Tibial artery (tissue), 4 donors: ENCODE data around the gene GBP1.

Experiments
- DNase-seq, 2 donors: peaks; one replicate each; pipeline ENCODE4 v3.0.0-alpha.2; 2019
- H3K27ac ChIP-seq, 2 donors: fragments of 200-600 bp; sonication (generic) in 1 of 2; 1 replicate in 1 of 2; 2 replicates in 1 of 2; pipeline ENCODE4 v1.5.1; 2018 to 2019; ENCODE audit warnings: mild to moderate bottlenecking in 1 of 2
- H3K27me3 ChIP-seq, 2 donors: fragments of 200-600 bp; sonication (generic) in 1 of 2; one replicate each; pipeline versions ENCODE4 v1.5.1 to v1.6.0; 2016 to 2019
- H3K36me3 ChIP-seq, 3 donors: fragments of 200-600 bp; sonication (generic) in 2 of 3; one replicate each; pipeline ENCODE4 v1.5.1; 2016 to 2019; ENCODE audit warnings: mild to moderate bottlenecking in 2 of 3
- H3K4me1 ChIP-seq, 4 donors: fragments of 200-600 bp; sonication (generic) in 2 of 4; 1 replicate in 3 of 4; 2 replicates in 1 of 4; pipeline ENCODE4 v1.5.1; 2016 to 2019
- H3K4me3 ChIP-seq, 2 donors: fragments of 200-600 bp; sonication (generic) in 1 of 2; 1 replicate in 1 of 2; 2 replicates in 1 of 2; pipeline ENCODE4 v1.5.1; 2018 to 2019; ENCODE audit warnings: mild to moderate bottlenecking in 2 of 2
- H3K9me3 ChIP-seq, 3 donors: fragments of 200-600 bp; sonication (generic) in 1 of 3; one replicate each; pipeline ENCODE4 v1.5.1; 2016 to 2019
- intact Hi-C: fragments of 100-400 bp; cut with DNase I; formaldehyde crosslinking; loops from one replicate; pipeline ENCODE4 v1.15.0; 2023; ENCODE audit warnings: low total_unique reads
- TF ChIP-seq, protein P1 (sequence below), 2 experiments: fragments of 200-600 bp in 1 of 2; fragments of 450-650 bp in 1 of 2; IDR thresholded peaks; one replicate each; pipeline ENCODE4 v1.5.1; 2017 to 2019; ENCODE audit warnings: antibody characterized with exemption in 2 of 2, mild to moderate bottlenecking in 1 of 2, moderate library complexity in 1 of 2

GBP1 gene

DNA sequence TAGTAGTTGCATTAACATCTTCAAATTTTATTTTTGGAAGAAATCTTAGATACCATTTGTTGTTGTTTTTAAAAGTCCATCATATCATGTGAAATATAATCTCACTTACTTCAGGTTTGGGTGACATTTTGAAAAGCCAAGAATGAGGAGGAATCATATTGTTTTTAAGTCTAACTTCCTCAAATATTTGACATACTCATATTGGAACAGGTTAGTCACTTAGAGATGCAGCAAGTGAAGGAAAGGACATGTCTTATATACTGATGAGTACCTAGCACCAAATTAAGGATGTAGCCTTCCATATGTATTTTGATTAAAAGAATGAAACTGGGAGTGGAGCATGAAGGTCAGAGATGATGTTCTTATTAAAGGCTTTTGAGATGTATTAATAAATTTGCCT, 37.0 kb upstream of the GBP1 start:
- Histone ChIP-seq H3K27ac (no peak overlapping the region), H3K4me3 (no peak overlapping the region), H3K4me1 (no peaks in the 10 kb centered on the region), H3K36me3 (peaks cover 25 to 31% (median 27%) of the 10 kb centered on the region in 3 donors), H3K27me3 (no peaks in the 10 kb centered on the region), H3K9me3 (no peaks in the 10 kb centered on the region)
- TF ChIP-seq, protein P1, sequence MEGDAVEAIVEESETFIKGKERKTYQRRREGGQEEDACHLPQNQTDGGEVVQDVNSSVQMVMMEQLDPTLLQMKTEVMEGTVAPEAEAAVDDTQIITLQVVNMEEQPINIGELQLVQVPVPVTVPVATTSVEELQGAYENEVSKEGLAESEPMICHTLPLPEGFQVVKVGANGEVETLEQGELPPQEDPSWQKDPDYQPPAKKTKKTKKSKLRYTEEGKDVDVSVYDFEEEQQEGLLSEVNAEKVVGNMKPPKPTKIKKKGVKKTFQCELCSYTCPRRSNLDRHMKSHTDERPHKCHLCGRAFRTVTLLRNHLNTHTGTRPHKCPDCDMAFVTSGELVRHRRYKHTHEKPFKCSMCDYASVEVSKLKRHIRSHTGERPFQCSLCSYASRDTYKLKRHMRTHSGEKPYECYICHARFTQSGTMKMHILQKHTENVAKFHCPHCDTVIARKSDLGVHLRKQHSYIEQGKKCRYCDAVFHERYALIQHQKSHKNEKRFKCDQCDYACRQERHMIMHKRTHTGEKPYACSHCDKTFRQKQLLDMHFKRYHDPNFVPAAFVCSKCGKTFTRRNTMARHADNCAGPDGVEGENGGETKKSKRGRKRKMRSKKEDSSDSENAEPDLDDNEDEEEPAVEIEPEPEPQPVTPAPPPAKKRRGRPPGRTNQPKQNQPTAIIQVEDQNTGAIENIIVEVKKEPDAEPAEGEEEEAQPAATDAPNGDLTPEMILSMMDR (IDR thresholded peaks at IDR 0.05) = no peak
- intact Hi-C loops = no loop called here
- DNase-seq = no peak

DNA sequence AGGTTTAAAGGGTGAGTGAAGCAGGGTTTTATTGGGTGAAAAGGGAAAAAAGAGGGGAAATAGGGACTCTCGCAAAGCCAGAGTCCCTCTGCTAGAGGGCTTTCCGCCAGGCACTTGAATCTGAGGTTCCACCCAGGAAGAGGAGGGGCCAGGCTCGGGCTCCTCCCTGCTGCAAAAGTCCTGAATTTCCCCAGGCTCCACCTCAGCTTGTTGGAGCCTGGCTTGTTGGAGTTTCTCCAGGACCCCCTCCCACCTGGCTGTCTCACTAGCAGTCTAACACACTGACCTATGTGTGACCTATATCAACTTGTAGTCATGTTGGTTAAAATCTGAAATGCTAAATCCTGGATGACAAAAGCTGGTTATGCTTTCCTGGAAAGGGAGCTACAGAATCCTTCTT, 35.4 kb upstream of the GBP1 start:
- no peak for DNase-seq
- intact Hi-C loops = no loop called here
- Histone ChIP-seq H3K4me3 (no peak overlapping the region), H3K36me3 (peaks cover 11 to 17% (median 13%) of the 10 kb centered on the region in 3 donors), H3K27me3 (no peaks in the 10 kb centered on the region), H3K27ac (no peak overlapping the region), H3K4me1 (no peaks in the 10 kb centered on the region), H3K9me3 (peaks cover 0 to 4% (median 3%) of the 10 kb centered on the region in 3 donors)
- TF ChIP-seq, protein P1 (IDR thresholded peaks at IDR 0.05) = no peak

DNA sequence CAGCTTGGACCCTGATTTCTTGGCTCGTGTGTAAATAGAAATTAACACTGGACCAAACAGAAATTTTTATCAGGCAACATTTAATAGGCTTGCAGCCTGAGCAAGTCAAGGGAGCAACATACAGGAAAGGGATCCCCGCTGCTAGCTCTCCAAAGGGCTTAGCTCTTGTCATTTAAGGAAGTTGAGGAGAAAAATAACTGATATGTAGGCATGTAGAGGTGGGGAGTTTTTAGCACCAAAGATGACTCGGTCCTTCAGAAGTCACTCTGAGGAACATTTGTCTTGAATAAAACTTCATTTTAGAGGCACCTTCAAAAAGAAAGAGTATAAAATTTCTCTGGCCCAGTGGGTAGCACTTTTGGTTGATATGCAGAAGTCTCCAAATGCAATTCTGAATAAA, 33.8 kb upstream of the GBP1 start:
- Histone ChIP-seq H3K36me3 (peaks cover 0 to 2% (median 0%) of the 10 kb centered on the region in 3 donors), H3K4me3 (no peak overlapping the region), H3K27me3 (no peaks in the 10 kb centered on the region), H3K27ac (no peak overlapping the region), H3K4me1 (no peaks in the 10 kb centered on the region), H3K9me3 (peaks cover 0 to 4% (median 3%) of the 10 kb centered on the region in 3 donors)
- DNase-seq = no peak
- intact Hi-C loops = no loop called here
- TF ChIP-seq, protein P1 (IDR thresholded peaks at IDR 0.05) = no peak

DNA sequence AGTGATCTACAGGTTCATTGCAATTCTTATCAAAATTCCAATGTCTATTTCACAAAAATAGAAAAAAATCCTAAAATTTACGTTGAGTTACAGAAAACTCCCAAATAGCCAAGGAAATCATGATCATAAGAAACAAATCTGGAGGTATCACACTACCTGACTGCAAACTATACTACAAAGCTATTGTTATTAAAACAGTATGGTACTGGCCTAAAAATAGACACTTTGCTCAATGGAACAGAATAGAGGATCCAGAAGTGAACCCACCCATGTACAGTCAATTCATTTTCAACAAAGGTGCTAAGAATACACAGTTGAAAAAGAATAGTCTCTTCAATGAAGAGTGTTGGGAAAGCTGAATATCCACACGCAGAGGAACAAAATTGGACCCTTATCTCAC, 30.7 kb upstream of the GBP1 start:
- intact Hi-C loops = no loop called here
- Histone ChIP-seq H3K9me3 (peaks cover 0 to 4% (median 3%) of the 10 kb centered on the region in 3 donors), H3K4me1 (no peaks in the 10 kb centered on the region), H3K27me3 (no peaks in the 10 kb centered on the region), H3K27ac (no peak overlapping the region), H3K36me3 (no peaks in the 10 kb centered on the region), H3K4me3 (no peak overlapping the region)
- TF ChIP-seq, protein P1 (IDR thresholded peaks at IDR 0.05) = no peak
- DNase-seq = no peak

DNA sequence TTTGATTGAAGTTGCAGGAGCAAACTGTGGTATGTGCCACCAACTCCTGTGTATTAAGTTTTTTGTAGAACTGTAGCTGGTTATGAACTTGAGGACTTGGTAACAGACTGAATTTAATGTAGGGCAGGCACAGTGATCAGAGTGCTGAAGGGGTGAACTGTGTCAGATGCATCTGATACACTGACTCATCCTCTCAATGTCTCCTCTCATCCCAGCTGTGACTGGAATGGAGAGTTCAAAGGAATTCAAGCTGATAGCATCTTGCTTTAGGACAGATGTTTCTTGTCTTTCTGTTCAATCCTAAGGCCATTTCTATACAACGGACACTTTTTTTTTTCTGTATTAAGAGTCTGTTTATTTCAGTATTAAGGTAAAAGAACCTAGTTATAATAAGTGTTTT, 25.0 kb upstream of the GBP1 start:
- intact Hi-C loops = no loop called here

More for the DNA sequence above, 25.0 kb upstream of the GBP1 start:
- DNase-seq = no peak
- TF ChIP-seq, protein P1 (IDR thresholded peaks at IDR 0.05) = no peak
- H3K4me3 ChIP-seq = no peak overlapping the region
- no peaks in the 10 kb centered on the region for H3K9me3 ChIP-seq
- H3K36me3 ChIP-seq = no peaks in the 10 kb centered on the region
- no peaks in the 10 kb centered on the region for H3K4me1 ChIP-seq
- H3K27me3 ChIP-seq = no peaks in the 10 kb centered on the region
- no peak overlapping the region for H3K27ac ChIP-seq
